Ectodermal cell (in vitro differentiated cells): ENCODE data around the gene SLC38A8.

Source experiments
- H3K27ac ChIP-seq: 2 replicates; pipeline ENCODE4 v1.7.0; 2013; ENCODE audit warnings: mild to moderate bottlenecking, low read depth, low read length; ENCODE audit not compliant: insufficient read depth, poor library complexity, severe bottlenecking
- H3K27me3 ChIP-seq: 2 replicates; pipeline ENCODE4 v1.7.0; 2013; ENCODE audit warnings: mild to moderate bottlenecking, low read length; ENCODE audit not compliant: insufficient read depth, control insufficient read depth, poor library complexity, severe bottlenecking
- H3K36me3 ChIP-seq: one replicate; pipeline ENCODE4 v1.7.0; 2013; ENCODE audit warnings: low read length; ENCODE audit not compliant: control insufficient read depth, insufficient read depth
- H3K4me1 ChIP-seq: one replicate; pipeline ENCODE4 v1.7.0; 2013; ENCODE audit warnings: low read length; ENCODE audit not compliant: control insufficient read depth, insufficient read depth
- H3K4me3 ChIP-seq: 2 replicates; pipeline ENCODE4 v1.7.0; 2013; ENCODE audit warnings: low read depth, low read length, control low read depth; ENCODE audit not compliant: insufficient read depth
- H3K9me3 ChIP-seq: 2 replicates; pipeline ENCODE4 v1.7.0; 2013; ENCODE audit warnings: mild to moderate bottlenecking, low read length, moderate library complexity; ENCODE audit not compliant: control insufficient read depth
- WGBS, 2 experiments: methylation state at CpG; one replicate each; pipeline ENCODE4 v1.1.7; 2013; ENCODE audit warnings: missing lambda C conversion rate in 2 of 2; 5-methylcytosine and 5-hydroxymethylcytosine counted together

The SLC38A8 gene

GRCh38 chr16:84003038-84003437 is 39.6 kb downstream of the SLC38A8 start:
- WGBS, 2 experiments, result 90 to 91% methylated on average over 12 of the region's 12 CpGs
- Histone ChIP-seq H3K4me1 (no peaks in the 10 kb centered on the region), H3K27ac (no peak overlapping the region), H3K36me3 (no peaks in the 10 kb centered on the region), H3K27me3 (no peaks in the 10 kb centered on the region), H3K4me3 (no peak overlapping the region), H3K9me3 (no peaks in the 10 kb centered on the region)

GRCh38 chr16:84001726-84002125 is 40.9 kb downstream of the SLC38A8 start:
- no peaks in the 10 kb centered on the region for H3K36me3 ChIP-seq
- no peaks in the 10 kb centered on the region for H3K4me1 ChIP-seq
- WGBS, 2 experiments, result 93 to 95% methylated on average over 7 of the region's 7 CpGs
- no peaks in the 10 kb centered on the region for H3K27me3 ChIP-seq
- H3K4me3 ChIP-seq, result no peak overlapping the region
- H3K9me3 ChIP-seq, result no peaks in the 10 kb centered on the region
- H3K27ac ChIP-seq, result no peak overlapping the region

- Histone ChIP-seq H3K4me3 (no peak overlapping the region), H3K4me1 (peaks cover 4% of the 10 kb centered on the region), H3K27ac (no peak overlapping the region), H3K36me3 (no peaks in the 10 kb centered on the region), H3K9me3 (no peaks in the 10 kb centered on the region), H3K27me3 (no peaks in the 10 kb centered on the region)
- 65 to 66% methylated on average over 13 of the region's 13 CpGs for WGBS, 2 experiments
Observed at GRCh38 chr16:84000989-84001642, 41.5 kb downstream of the SLC38A8 start.

- no peak overlapping the region for H3K27ac ChIP-seq
- peaks cover 25% of the 10 kb centered on the region for H3K4me1 ChIP-seq
- no peaks in the 10 kb centered on the region for H3K36me3 ChIP-seq
- no peaks in the 10 kb centered on the region for H3K9me3 ChIP-seq
- H3K4me3 ChIP-seq, result no peak overlapping the region
- WGBS, 2 experiments, result 86 to 88% methylated on average over 13 of the region's 13 CpGs
- H3K27me3 ChIP-seq, result no peaks in the 10 kb centered on the region
Observed at GRCh38 chr16:83998091-83998490, 44.5 kb downstream of the SLC38A8 start.

GRCh38 chr16:83996481-83997252 is 45.9 kb downstream of the SLC38A8 start:
- Histone ChIP-seq H3K9me3 (no peaks in the 10 kb centered on the region), H3K36me3 (no peaks in the 10 kb centered on the region), H3K27ac (no peak overlapping the region), H3K4me1 (peaks cover 25% of the 10 kb centered on the region), H3K4me3 (no peak overlapping the region), H3K27me3 (no peaks in the 10 kb centered on the region)
- 89 to 90% methylated on average over 15 of the region's 15 CpGs for WGBS, 2 experiments

- no peak overlapping the region for H3K27ac ChIP-seq
- no peak overlapping the region for H3K4me3 ChIP-seq
- WGBS, 2 experiments, result 47 to 51% methylated on average over 21 of the region's 21 CpGs
- H3K9me3 ChIP-seq, result no peaks in the 10 kb centered on the region
- peaks cover under 1% of the 10 kb centered on the region for H3K36me3 ChIP-seq
- H3K27me3 ChIP-seq, result no peaks in the 10 kb centered on the region
- peaks cover 25% of the 10 kb centered on the region for H3K4me1 ChIP-seq
Observed at GRCh38 chr16:83995754-83996153, 46.8 kb downstream of the SLC38A8 start.

- Histone ChIP-seq H3K9me3 (no peaks in the 10 kb centered on the region), H3K27ac (no peak overlapping the region), H3K4me3 (no peak overlapping the region), H3K4me1 (peaks cover 34% of the 10 kb centered on the region), H3K27me3 (no peaks in the 10 kb centered on the region), H3K36me3 (peaks cover 3% of the 10 kb centered on the region)
- WGBS, 2 experiments, result 84 to 85% methylated on average over 13 of the region's 13 CpGs
Observed at GRCh38 chr16:83994703-83995102, 47.9 kb downstream of the SLC38A8 start.

- H3K36me3 ChIP-seq, result peaks cover 3% of the 10 kb centered on the region
- H3K4me3 ChIP-seq, result no peak overlapping the region
- H3K9me3 ChIP-seq, result no peaks in the 10 kb centered on the region
- H3K27me3 ChIP-seq, result no peaks in the 10 kb centered on the region
- H3K4me1 ChIP-seq, result peaks cover 41% of the 10 kb centered on the region
- 96 to 98% methylated on average over 8 of the region's 8 CpGs for WGBS, 2 experiments
- no peak overlapping the region for H3K27ac ChIP-seq
Observed at GRCh38 chr16:83994087-83994486, 48.5 kb downstream of the SLC38A8 start.

- H3K4me3 ChIP-seq, result no peak overlapping the region
- H3K27me3 ChIP-seq, result no peaks in the 10 kb centered on the region
- H3K9me3 ChIP-seq, result no peaks in the 10 kb centered on the region
- H3K4me1 ChIP-seq, result peaks cover 45% of the 10 kb centered on the region
- H3K36me3 ChIP-seq, result peaks cover 3% of the 10 kb centered on the region
- WGBS, 2 experiments, result 85 to 89% methylated on average over 6 of the region's 6 CpGs
- no peak overlapping the region for H3K27ac ChIP-seq
Observed at GRCh38 chr16:83992624-83993023, 50.0 kb downstream of the SLC38A8 start.

- H3K9me3 ChIP-seq, result no peaks in the 10 kb centered on the region
- H3K27me3 ChIP-seq, result no peaks in the 10 kb centered on the region
- H3K4me1 ChIP-seq, result peaks cover 37% of the 10 kb centered on the region
- no peak overlapping the region for H3K4me3 ChIP-seq
- no peak overlapping the region for H3K27ac ChIP-seq
- peaks cover 3% of the 10 kb centered on the region for H3K36me3 ChIP-seq
- WGBS, 2 experiments, result 94 to 96% methylated on average over 11 of the region's 11 CpGs
Observed at GRCh38 chr16:83990492-83990891, 52.1 kb downstream of the SLC38A8 start.
